Inflammatory macrophage treated with lipopolysaccharide for 1 hour (primary cell): ENCODE results near the gene ZNHIT2.
A peak's percentile ranks its signal among the peaks of the same experiment; 100 is the strongest.
"Not testable (repeated sequence)": the region's sequence is repeated elsewhere in the genome, so short reads cannot be mapped to it uniquely, and the experiment has no call there.

Experiments
- DNase-seq, 2 donors: peaks; one replicate each; pipeline ENCODE4 v3.0.0-alpha.2; 2020 to 2022

ZNHIT2 gene

DNA sequence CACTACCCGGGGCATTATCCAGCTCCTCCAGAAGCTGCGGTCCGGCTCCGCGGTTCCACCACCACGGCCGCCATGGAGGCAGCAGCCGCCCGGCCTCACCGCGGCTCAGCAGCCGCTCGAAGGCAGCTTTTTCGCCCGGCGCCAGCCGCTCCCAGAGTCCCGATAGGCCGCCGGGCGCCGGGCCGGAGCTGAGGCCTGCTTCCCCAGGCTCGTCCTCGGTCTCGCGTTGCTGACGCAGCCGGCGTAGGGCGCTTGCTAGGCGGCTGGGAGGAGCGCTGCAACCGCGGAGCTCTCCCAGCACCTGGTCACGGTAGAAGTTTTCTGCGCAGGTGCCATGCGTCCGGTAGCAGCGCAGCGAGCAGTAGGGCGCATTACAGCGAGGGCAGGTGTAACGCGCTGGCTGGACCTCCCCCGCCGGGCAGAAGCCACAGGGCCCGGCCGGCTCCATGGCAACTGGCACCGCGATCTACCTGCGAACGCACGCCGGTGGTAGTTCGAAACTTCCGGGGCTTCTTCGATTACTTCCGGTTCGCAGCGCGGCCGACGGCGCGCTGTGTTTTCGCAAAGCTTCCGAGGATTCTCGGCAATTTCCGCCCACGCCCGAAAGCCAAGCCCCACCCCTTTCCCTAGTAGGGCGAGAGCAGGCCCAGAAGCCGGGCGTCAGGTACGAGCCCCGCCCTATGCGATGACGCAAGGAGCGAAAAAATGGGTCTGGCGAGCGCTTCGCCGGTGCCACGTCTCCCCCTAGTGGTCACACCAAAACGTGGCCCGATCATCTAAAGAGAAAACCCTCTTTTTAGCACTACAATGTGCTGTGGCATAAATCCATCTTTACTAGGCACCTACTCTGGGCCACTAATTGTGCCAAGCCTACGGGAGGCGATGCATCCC, at the start of gene ZNHIT2:
TSS of gene ZNHIT2 (minus strand) at position 496 of the 891 bp plus-strand sequence. CDS start at position 448, 48 bp downstream.
- peak; percentile 99 to 100 for DNase-seq

DNA sequence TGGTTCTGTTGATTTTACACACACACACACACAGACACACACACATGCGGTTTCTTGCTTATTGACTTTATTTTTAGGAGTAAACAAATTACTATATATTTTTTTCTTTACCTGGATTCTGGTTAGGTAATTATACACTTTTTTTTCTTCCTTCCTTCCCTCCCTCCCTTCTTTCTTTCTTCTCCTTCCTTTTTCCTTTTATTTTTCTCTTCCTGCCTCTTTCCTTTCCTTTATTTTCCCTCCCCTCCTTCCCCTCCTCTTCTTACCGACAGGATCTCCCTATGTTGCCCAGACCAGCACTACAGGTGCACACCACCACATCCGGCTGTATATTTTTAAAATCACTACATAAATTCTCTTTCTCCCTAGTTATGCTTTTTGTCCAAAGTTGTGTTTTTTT, 49.4 kb upstream of the ZNHIT2 start:
- DNase-seq, result no peak

DNA sequence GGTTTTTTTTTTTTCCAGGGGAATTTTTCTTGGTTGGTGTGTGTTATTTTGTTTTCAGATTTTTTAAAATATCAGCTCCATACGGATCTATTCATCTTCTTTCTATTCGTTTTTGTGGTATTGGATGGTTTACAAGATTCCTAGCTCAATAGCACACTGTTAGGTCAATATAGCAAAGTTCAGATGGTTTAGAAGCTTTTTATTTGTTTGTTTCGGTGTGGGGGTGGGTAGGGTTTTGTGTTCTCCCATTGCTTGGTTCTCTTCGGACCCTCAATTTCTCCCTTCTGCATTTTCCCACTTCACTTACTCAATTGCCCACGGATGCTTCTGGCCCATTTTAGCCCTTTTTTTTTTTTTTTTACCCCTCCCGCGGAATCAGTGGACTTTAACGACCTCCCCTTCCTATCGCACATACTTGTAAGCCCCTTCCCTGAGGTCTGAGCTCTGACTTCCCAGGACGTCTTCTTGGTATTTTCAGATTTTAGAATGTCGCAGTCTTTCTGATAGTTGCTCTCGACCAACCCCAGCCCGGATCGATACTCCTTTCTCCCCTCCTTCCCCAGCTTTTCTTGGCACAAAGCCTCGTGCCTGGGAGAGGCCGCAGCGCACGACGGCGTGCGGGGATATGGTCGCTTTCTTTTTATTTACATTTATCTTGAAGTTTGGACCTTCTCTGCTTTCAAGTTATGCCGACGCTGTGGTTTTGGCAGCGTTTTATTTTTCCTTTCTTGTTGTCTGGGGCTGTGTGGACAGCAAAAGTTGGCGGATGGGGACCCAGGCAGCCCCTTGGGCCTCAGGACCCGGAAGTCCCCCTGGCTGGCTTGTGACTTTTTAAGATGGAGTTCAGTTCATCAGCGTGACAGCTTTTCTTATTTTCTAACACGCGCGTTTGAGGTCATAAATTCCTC, 48.2 kb upstream of the ZNHIT2 start:
- no peak for DNase-seq

DNA sequence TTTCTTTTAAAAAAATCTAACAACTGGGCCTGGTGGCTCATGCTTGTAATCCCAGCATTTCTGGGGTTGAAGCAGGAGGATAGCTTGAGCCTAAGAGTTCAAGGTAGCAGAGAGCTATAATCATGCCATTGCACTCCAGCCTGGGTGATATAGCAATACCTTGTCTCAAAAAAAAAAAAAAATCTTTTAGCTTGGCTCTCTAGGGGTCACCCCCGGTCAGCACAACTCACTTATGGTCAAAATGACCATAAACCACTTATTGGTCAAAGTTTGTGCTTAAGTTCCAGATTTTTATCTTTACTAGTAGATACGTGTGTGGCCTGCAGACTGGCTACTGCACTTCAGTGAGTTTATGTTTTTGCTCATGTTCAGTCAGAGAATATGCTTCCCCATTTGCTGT, 46.2 kb upstream of the ZNHIT2 start:
- DNase-seq, result no peak

DNA sequence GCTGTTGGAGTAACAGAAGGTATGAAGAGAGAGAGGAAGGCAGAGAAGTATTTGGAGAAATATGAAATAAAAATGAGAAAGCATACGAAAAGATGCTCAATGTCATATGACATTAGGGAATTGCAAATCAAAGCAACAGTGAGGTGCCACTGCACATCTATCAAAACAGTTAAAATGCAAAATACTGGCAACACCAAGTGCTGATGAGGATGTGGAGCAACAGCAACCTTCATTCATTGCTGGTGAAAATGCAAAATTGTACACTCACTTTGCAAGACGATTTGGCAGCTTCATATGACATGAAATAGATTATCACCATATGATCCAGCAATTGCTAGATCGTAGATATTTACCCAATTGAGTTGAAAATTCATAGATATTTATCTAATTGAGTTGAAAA, 43.1 kb upstream of the ZNHIT2 start:
- no peak for DNase-seq

DNA sequence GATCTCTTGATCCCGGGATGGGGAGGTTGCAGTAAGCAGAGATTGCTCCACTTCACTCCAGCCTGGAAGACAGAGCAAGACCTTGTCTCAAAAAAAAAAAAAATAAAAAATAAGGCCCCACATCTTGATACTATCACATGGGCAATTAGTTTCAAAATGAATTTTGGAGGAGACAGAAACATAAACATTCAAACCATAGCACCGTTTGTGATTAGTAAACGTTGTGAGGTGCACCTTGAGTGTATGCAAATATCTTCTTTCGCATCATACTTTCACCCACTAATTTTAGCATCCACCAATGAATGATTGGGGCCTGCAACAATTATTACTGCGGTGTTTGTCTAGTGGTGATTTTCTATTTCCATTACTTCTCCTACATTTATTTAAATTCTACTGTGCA, 41.5 kb upstream of the ZNHIT2 start:
- no peak for DNase-seq

DNA sequence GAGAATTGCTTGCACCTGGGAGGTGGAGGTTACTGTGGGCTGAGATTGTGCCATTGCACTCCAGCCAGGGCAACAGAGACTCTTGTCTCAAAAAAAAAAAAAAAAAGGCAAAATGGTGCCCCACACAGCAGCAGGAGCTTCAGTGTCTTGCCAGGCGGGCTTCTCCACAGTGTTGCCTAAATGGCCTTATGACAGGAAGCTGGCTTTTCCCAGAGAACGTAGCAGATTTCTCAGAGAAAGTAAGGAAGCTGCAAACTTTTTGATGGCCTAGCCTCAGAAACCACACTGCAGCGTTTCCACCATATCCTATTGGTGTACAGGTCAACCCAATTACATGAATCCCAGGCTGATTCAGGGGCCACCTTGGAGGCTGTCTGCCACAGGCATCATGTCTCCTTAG, 39.8 kb upstream of the ZNHIT2 start:
- peak; percentile 49 to 61 for DNase-seq

DNA sequence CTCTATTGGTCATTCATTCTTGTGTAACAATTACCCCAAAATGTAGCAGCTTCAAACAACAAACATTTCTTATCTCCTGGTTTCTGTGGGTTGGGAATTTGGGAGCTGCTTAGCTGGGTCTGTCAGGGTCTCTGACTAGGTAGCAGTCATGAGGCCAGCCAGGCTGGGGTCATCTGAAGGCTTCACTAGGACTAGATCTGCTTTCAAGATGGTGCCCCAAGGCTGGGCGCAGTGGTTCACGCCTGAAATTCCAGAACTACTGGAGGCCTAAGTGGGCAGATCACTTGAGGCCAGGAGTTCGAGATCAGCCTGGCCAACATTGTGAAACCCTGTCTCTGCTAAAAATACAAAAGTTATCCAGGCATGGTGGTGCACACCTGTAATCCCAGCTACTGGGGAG, 39.4 kb upstream of the ZNHIT2 start:
- no peak for DNase-seq

DNA sequence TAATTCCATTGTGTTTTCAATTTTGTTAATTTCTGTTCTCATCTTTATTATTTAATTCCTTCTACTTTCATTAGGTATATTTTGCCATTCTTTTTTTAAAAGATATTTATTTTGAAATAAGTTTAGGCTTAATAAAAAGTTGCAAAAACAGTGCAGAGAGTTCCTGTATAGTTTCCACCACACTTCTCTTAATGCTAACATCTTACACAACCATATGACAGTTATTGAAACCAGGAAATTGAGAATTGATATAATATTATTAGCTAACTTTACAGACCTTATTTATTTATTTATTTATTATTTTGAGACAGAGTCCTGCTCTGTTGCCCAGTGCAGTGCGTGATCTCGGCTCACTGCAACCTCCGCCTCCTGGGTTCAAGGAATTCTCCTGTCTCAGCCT, 38.8 kb upstream of the ZNHIT2 start:
- peak in 1 of 2 donors; percentile 21 for DNase-seq

DNA sequence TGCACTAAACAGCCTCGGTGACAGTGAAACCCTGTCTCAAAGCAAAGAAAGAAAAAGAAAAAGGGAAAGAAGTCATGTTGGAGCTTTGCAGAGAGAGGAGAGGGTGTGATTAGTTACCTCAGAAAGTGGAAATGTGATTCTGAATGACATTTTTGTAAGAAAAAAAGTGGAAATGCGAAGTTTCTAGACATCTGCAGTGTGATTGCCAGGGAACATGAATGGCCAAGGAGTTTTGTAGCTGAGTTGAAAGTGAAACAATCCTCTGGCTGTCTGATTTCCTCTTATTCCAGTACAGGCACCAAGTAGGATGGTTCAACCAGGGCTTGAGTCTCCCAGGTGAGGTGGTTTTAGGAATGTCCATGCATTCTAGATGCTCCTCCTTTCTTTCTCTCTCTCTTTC, 34.6 kb upstream of the ZNHIT2 start:
- peak in 1 of 2 donors; percentile 40 for DNase-seq

DNA sequence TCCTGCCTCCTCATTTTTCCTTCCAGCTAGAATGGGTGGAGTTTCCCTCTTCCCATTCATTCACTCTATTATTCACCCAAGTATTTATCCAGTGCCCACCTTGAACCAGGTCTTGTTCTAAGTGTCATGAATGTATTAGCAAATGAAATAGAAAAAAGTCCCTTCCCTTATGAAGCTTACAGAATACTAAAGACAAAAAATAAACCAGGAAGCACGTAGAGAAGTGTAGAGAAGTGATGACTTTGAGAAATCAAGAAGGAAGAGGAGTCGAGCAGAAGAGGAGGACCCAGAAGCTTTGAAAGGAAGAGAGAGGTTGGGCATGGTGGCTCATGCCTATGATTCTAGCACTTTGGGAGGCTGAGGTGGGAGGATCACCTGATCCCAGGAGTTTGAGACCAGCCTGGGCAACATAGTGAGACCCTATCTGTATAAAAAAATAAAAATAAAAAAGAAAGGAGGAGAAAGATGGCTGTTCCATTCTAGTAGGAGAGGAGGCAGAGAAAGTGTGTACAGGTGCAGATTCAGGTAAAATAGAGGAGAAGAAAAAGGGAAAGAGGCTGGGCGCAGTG, 33.9 kb upstream of the ZNHIT2 start:
- peak in 1 of 2 donors; percentile 21 for DNase-seq

DNA sequence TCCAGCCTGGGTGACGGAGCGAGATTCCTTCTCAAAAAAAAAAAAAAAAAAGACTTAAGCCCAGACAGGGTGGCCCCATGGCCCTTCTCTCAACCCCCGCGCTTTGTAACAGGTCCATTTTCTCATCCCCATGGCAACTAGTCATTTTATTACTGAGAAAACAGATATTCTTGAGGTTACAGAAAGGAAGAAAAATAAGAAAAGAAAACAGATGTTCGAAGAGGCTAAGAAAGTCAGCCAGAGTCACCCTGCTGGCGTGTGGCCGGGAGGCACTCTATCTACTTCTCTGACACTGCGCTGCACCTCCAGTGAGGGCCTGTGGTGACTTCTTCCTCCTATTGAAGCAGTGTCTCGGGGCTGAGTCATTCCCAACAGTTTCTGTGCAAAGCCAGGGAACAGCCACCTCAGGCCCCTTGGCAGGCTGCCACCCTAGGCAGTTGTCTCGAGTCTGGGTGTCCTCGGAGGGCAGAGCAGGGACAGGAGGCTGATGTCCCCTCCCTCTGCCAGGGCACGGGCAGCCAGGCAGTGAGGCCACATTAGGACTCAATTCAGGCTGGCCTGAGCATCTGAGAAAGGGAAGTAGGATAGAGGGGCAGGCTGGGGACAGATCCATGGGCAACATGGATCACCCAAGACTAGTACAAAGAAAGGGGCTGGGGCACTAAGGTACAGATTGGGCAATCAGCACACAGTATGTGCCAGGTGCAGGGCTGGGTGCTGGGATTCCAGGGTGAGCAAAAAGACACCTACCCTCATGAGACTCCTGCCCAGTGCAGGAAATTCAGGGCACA, 33.2 kb upstream of the ZNHIT2 start:
- DNase-seq, result peak; percentile 81 to 83

DNA sequence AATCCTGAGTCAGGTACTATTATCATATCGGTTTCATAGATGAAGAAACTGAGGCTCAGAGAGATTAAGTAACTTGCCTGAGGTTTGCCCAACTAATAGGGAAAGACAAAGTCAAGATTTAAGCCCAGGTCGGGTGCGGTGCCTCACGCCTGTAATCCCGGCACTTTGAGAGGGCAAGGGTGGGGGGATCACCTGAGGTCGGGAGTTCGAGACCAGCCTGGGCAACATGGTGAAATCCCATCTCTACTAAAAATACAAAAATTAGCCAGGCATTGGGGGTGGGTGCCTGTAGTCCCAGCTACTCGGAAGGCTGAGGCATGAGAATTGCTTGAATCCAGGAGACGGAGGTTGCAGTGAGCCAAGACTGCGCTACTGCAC, 32.6 kb upstream of the ZNHIT2 start:
- DNase-seq, result not testable (repeated sequence)

DNA sequence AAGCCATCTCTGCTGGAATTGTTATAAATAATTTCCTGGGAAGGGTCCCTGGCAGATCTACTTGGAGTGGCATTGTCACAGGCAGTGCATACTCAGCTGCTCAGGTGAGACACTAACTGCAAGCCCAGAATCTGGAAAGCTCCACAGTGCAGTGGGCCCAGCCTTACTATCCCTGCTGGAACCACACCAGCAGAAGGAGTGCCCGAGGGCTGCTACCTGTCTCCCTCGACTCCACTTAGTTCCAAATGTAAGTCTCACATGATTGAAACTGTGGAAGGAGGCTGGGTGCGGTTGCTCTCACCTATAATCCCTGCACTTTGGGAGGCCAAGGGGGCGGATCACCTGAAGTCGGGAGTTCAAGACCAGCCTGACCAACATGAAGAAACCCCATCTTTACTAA, 31.2 kb upstream of the ZNHIT2 start:
- DNase-seq, result no peak

DNA sequence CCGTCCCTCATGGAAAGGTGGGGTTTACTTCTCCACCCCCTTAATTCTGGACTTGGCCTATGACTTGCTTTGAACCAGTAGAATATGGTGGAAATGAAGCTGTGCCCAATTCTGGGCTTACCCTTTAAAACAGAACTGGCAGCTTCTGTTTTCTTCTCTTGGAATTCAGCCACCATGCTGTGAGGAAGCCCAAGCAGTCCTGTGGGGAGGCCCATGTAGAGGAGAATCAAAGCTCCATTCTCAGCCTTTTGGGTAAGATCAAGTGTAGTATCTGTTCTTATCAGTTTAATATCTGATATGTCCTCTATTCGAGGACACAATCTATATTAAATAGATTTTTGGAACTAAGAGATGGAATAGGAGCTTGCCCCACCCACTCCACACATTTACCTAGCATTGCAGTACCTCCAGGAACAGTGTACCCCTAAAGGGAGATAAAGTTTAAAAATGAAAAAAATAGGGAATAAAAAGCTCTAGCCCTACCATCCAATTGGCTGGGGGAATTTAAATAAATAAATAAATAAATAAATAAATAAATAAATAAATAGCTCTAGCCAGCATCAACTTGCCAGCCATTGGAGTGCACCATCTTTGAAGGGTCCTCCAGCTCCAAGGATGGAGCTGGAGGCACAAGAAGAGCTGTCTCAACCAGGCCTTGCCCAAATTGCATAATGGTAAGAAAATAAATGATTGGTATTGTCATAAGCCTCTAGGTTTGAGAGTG, 30.0 kb upstream of the ZNHIT2 start:
- DNase-seq, result no peak

DNA sequence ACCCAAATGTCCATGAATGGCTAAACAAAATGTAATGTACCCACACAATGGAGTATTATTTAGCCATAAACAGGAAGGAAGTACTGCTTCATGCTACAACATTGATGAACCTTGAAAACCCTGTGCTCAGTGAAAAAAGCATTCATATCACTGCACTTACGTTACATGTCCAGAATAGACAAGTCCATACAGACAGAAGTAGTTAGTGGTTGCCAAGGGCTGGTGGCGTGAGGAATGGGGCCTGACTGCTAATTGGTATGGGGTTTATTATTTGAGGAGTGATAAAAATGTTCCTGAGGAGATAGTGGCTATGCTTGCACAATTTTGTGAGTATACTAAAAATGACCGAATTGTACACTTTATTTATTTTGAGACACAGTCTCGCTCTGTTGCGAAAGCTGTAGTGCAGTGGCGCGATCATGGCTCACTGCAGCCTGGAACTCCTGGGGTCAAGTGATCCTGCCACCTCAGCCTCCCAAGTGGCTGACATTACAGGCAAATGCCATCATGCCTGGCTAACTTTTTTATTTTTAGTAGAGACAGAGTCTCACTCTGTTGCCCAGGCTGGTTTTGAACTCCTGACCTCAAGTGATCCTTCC, 24.5 kb upstream of the ZNHIT2 start:
- no peak for DNase-seq

DNA sequence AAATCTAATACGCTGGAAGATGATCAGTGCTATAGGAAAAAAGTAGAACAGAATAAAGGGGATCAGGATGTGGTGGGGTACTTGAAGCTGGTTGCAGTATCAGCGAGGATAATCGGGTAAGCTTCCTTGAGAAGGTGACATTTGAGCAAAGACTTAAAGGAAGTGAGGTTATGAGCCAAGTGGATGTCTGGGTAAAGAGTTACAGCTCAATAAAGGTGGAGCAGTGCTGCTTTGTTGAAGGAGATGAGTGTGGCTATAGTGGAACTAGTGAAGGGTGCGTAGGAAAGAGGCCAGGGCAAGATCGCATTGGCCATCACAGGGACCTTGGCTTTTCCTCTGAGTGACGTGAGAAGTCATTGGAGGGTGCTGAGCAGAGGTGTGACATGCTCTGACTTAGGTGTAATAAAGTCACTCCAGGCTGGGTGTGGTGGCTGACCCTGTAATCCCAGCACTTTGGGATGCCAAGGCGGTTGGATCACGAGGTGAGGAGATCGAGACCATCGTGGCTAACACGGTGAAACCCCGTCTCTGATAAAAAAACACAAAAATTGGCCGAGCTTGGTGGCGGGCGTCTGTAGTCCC, 19.1 kb upstream of the ZNHIT2 start:
- no peak for DNase-seq

DNA sequence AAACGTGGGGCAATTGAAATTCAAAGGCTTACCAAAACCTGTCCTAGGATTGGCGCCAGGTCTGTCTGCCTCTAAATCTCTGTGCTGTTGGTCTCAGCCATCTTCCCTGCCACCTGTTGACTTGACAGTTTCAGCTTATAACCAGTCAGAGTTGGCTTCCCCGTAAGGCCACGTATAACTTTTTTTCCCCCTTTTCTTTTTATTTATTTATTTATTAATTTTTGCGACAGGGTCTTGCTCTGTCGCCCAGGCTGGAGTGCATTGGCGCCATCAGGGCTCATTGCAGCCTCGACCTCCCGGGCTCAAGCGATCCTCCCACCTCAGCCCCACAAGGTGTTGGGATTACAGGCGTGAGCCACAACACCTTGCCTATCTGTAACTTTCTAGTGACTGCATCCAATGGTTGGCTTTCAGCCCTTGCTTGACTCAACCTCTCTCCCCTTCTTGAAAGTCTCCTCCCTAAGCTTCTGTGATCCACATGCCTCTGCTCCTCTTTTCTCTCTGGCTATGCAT, 18.2 kb upstream of the ZNHIT2 start:
- DNase-seq, result no peak

DNA sequence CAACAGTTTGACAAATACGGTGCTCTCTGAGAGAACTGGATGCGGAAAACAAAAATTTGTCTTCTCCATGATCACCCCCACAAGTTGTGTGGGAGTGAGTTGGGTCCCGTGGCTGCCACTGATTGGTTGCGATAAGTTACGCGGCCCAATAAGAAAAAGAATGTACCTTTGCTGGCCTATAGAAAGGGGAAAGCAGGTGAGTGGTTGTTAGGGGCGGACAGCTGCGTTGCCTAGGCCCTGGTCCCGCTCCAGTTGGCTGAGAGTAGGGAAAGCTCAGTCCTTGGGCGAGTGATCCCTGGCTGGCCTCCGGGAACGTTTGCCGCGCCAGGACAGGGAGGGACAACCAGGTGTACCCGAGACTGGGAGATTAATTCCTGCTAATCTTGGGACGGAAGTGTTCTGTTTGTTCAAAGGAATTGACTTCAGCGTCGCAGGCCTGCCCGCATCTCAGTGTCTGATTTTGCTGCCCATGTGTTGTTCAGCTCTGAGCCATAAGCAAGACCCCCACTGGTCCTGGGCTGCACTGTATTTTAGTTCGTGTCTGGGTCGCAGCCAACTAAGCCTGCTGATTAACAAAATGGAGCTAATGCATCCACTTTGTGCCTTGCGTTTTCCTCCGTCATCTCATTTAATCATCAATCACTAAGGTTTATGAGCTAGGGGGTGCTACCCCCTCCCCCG, 17.6 kb upstream of the ZNHIT2 start:
- DNase-seq, result peak; percentile 89 to 93
